Activated T-cell treated with anti-CD3 and anti-CD28 coated beads for 4 hours (primary cell): ENCODE data around the gene CHRNA5.
A peak's percentile ranks its signal among the peaks of the same experiment; 100 is the strongest.
"Not testable (repeated sequence)": the region's sequence is repeated elsewhere in the genome, so short reads cannot be mapped to it uniquely, and the experiment has no call there.

Experiments
- DNase-seq: peaks from one replicate; pipeline ENCODE4 v3.0.0-alpha.2; 2020

CHRNA5 gene

DNA sequence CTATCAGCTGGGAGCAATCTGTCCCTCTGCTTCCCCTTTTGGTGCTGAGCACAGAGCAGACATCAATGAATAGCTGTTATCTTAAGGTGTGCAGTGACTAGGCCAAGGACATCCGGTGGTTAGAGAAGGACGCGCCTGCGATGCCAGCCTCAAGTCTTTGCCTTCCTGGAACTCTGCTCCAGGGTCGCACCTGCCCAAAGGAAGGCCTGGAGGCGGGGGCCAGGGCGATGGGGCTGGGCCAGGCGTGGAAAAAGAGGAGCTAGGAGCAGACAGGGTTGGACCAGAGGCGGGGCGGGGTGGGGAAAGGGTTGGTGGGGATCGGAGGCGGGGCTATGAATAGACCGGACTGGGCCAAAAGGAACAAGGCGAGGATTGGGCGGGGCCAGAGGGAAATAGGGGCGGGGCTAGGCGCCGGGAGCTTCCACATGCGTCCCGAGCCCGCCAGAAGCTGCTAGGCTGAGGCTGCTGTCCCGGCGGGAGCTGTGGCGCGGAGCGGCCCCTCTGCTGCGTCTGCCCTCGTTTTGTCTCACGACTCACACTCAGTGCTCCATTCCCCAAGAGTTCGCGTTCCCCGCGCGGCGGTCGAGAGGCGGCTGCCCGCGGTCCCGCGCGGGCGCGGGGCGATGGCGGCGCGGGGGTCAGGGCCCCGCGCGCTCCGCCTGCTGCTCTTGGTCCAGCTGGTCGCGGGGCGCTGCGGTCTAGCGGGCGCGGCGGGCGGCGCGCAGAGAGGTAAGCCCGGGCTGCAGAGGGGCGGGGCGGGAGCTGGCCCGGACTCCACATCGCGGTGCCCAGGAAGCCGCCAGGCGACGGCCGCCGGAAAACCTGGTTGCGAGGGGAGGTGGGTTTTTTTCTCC lies at the start of gene CHRNA5:
Gene CHRNA5, plus strand, starts transcription at position 424 of the 854 bp plus-strand sequence. Its CDS starts 200 bp downstream, at position 624.
- DNase-seq: peak; percentile 70

DNA sequence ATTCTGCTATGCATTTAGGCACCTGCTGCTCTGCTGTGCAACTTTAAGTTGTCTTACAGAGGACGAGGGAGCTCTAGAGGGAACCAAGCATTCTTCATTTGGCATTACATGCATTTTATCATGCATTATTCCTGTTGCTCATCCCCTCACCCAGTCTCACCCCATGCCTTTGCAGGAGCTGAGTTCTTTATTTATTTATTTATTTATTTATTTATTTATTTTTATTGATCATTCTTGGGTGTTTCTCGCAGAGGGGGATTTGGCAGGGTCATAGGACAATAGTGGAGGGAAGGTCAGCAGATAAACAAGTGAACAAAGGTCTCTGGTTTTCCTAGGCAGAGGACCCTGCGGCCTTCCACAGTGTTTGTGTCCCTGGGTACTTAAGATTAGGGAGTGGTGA lies 45.3 kb upstream of the CHRNA5 start:
- DNase-seq: not testable (repeated sequence)

DNA sequence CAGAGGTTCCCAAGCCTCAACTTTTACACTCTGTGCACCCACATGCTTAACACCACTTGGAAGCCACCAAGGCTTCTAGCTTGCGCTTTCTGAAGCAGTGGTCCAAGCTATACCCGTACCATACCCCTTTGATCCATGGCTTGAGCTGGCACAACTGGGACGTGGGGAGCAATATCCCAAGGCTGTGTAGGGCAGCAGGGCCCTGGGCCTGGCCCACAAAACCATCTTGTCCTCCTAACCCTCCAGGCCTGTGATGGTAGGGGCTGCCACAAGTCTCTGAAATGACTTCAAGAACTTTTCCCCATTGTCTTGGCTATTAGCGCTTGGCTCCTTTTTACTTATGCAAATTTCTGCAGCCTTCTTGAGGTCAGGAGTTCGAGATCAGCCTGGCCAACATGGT lies 41.1 kb upstream of the CHRNA5 start:
- DNase-seq: no peak

DNA sequence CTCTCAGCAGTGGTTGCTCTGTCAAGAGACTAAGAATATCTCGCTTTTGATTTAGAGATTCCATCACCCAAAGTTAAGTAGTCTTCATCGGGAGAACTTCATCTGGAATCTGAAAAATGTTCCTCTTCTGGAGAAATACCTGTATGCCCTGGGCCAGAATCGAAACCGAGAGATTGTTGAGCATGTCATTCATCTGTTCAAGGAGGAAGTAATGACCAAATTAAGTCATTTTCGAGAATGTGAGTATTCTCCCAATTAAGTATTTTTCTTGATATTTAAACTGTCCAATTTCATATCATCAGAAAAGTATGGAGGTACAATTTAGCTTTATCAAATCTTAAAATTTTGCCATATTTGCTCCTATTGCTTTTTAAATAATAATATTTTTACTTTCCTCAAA lies 38.0 kb upstream of the CHRNA5 start:
- no peak for DNase-seq

DNA sequence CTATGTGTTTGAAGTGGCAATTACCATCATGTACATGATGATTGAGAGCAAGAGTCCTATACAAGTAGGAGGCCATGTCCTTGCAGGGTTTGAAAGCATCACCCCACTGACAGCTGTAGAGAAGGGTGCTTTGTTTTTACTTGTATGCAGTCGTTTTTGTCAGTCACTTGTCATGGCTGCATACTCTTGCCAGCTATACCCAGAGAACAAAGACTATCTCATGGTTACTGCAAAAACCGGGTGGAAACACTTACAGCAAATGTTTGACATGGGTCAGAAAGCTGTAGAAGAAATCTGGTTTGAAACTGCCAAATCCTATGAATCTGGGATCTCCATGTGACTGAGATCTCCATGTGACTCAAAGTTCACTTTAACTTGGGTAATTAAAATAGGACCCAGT lies 32.0 kb upstream of the CHRNA5 start:
- no peak for DNase-seq

DNA sequence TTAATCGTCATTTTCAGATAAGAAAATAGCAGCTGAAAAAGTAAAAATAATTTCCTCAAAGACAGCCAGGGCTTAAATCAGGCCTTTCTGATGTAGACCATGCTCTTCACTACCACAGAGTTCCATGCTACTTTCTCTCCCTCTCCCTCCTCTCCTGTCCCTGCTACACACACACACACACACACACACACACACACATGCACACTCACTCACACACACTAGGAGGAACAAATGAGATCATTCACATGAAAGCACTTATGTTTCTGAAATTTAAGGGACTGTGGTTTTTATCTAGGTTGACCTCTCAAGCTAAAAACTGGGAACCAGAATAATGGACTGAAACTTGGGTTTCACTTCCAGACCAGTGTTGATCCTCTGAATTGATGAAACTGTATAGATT lies 29.2 kb upstream of the CHRNA5 start:
- DNase-seq: no peak

DNA sequence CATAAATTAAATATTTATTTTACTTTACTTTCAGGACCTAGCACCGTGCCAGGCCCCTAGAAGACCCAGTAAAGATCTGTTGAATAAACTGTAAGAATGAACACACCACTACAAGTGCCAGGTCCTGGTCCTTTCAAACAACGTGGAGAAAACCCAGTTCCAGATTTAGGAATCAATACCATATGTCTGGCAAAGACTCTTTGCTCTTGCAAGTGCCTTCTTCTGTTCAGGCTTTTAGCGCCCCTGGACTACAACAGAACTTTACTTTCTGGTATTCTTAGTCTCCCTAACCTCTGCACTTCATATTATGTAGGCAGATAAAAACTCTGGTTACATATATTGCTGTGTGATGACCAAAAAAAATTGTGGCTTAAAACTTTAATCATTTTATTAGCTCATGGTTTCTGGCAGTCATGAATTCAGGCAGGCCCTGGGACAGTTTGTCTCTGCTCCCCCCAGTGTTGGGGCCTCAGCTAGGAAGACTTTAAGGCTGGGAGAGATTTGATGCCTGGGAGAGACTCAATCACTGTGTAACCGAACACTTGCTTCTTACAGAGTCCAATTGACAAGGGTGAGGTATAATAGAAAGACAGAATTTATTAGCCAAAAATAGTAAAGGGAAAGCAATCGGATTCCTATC lies 27.9 kb upstream of the CHRNA5 start:
- DNase-seq: no peak

DNA sequence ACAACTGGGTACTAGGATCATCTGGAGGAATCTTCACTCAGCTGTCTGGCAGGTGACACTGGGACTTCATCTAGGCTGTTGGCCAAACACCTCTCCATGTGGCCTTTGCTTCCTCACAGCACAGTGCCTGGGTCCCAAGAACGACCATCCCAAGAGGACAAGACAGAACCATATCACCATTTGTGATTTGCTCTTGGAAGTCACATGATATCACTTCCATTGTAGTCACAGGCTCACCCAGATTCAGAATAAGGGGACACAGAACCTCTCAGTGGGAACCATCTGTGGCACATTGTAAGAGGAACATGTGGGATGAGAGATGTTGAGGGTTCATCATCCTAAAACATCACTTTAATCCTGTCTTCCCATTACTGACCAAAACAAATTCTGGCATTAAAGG lies 27.0 kb upstream of the CHRNA5 start:
- no peak for DNase-seq

DNA sequence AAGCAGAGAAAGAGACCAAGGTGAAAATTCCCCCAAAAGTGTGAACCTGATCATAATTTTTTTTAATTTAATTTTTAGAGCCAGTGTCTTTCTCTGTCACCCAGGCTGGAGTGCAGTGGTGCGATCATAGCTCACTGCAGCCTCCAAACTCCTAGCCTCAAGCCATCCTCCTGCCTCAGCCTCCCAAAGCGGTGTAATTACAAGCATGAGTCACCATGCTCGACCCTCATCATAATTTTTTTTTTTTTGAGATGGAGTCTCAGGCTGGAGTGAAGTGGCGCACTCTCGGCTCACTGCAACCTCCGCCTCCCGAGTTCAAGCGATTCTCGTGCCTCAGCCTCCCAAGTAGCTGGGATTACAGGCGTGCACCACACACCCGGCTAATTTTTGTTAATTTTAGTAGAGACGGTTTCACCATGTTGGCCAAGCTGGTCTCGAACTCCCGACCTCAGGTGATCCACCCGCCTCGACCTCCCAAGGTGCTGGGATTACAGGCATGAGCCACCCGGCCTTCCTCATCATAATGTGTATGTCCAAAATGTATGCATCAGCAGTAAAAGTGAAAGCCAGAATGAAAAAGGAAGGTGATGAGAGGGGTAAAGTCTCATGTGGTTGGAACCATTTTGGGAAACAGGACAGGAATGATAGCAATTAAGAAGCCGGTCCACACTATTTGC lies 25.7 kb upstream of the CHRNA5 start:
- not testable (repeated sequence) for DNase-seq

DNA sequence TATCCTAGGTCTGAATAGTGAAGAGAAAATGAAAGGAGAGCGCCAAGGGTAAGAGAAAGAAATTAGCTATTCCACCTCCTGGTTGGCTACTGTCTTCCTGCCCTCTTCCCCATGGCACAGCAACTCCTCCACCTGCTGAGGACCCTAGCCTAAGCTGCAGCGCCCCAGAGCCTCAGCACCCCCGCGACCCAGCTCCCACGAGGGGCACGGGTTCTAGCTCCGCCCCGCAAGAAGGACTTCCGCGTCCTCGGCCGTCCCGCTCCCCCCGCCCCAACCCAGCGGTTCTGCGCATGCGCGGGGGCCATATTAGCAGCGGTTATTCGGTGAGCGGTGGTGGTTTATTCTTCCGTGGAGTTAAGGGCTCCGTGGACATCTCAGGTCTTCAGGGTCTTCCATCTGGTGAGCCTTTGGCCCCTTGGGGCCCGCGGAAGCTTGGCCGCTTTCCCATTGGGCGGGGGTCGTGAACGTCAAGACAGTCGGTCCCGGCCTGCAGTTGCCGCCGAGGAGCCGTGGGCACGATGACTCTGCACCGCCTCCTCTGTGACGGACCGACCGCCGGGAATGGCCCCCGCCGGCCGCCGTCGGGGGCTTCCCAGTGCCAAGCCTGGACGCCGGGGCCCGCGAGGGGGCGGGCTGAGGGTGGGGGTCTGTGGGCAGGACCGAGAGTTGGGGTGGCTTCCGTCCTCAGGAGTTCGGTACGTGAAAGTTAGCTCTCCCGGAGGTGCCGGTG lies 25.0 kb upstream of the CHRNA5 start, which contains the start of gene PSMA4:
Gene PSMA4, plus strand, starts transcription at position 304 of the 730 bp plus-strand sequence. CDS start 1,484 bp downstream, outside the sequence.
- DNase-seq: peak; percentile 96

DNA sequence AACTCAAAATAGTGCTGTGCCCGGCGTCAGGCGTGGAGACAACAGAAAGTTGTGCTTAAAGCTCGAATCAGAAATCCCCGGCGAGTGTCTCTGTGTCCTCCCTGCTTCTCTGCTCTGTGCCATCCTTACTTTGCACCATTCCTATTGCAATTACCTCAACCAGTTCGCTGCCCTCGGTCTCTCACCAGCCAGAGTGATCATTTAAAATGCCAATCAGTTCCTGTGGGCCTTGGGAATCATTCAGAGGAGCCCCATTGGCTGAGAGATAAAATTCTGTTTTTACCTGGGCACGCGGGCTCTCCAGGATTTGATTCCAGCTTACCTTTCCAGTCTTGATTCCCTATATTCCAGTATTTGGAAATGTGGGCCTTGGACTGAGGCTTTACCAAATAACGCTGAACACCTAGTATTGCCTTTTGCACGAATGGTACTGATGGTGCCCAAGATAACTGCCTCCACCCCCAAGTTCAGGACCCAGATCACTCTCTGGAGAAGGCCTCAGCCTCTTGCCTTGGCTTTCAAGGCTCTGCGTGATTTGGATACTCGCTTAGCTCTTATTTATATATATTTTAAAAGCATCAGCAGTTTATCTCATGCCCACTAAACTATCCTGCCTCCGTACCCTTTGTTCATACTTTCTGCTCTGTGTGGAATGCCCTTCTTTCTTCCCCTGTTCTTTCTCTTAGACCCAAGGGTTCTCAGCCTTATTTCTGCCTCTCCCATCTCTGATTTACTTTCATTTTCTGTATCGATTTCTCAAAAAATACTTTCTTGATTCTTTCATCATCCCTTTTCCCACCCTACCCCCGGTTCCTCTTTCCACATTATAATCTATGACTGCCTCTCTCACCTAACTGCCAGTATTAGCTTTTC lies 24.2 kb upstream of the CHRNA5 start:
- no peak for DNase-seq

DNA sequence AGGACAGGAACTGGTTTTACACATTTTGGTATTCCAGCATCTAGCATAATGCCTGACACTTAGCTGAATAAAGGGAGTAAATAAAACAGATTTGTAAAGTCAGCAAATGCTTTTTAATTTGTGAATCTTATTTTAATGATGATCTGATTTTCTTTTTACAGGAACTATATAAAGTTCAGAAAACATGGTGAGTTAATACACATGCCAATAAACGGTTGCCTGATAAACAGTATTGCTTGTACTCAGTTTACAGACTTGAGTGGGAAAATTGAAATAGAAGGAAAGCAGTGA lies 23.6 kb upstream of the CHRNA5 start:
- no peak for DNase-seq

DNA sequence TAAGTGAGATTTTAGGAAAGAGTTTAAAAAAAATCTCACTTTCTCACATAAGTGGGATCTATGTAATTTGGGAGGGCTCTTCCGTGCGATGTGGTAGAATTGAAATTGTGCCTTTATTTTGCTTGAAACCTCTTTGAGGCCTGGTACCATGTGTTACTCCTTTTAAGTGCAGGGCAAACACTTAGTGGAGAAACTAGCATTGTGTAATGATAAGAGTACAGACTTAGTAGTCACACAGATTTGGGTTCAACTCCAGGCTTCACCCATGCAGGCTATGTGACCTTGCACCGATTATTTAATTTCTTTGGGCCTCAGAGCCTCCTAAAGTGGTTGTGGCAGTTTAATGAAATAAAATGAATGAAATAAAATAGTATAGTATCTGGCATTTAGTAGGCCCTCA lies 22.7 kb upstream of the CHRNA5 start:
- no peak for DNase-seq

DNA sequence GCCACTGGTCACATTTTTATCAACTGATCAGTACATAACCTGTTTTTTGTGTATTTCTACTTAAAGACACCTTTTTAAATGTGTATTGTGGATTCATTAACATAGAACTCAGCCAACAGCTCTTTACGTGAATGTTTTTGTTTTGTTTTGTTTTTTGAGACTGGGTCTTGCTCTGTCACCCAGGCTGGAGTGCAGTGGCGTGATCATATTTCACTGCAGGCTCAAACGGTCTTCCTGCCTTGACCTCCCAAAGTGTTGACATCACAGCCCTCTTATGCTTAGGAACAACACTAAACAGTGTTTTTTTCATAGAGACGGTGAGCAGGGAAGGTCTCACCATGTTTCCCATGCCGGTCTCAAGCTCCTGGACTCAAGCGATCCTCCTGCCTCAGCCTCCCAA lies 15.1 kb upstream of the CHRNA5 start:
- DNase-seq: no peak

DNA sequence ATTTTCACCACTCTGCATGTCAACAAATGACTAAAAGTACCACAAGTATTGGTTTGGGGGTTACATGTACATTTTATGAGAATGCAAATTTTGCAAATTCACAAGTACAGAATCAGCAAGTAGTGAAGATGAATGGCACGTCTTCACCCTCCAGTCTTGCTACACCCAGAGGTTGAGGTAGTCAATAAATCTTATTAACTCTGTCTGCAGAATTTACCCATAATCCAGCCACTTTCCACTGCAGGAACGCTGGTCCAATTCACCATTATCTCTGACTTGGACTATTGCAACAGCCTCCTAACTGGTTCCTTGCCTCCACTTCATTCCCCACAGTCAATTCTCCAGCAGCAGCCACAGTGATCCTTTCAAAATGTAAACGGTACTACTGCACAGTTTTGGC lies 14.5 kb upstream of the CHRNA5 start:
- no peak for DNase-seq

DNA sequence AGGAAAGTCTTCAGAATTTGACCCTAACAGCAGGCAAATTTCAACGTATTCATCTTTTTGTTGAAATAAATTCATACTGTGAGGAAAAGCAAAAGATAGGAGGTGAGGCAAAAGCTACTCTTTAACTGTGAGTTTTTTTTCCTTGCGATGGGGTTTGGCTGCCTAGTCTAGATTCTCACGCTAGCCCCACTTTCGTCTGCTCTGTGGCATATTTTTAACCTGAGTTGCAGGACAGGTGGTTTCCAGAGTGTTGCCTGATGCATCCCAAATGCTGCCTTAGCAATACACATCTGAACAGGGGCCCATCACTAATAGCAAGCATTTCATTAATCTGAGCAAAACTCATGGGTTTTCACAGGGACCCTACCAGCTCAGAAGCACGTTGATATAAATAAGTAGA lies 13.4 kb upstream of the CHRNA5 start:
- no peak for DNase-seq

DNA sequence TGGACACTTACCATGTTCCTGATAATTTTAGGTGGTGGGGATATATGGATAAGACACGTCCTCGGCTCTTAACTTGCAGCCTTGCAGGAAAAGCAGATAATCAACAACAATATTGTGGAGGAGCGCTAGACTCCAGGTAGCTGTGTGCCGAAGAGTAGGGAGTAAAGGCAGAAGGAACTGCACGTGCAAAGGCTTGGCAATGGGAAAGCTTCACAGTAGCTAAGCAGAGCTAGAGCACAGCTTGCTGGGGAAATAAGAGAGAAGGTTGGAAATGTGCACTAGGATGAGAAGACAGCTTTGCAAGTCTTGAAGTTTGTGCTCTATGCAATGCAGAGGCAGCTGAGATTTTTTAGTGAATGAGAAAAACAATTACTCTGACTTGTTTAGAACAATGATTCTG lies 12.7 kb upstream of the CHRNA5 start:
- no peak for DNase-seq

DNA sequence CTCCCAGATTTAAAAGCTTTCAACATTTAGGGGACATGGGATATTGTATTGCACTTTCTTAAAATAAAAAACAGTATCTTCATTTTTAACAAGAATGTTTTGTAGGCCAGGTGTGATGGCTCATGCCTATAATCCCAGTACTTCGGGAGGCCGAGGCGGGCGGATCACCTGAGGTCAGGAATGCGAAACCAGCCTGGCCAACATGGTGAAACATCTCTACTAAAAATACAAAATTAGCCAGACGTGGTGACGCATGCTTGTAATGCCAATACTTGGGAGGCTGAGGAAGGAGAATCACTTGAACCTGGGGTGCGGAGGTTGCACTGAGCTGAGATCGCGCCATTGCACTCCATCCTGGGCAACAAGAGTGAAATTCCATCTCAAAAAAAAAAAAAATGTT lies 5.1 kb upstream of the CHRNA5 start:
- DNase-seq: not testable (repeated sequence)

DNA sequence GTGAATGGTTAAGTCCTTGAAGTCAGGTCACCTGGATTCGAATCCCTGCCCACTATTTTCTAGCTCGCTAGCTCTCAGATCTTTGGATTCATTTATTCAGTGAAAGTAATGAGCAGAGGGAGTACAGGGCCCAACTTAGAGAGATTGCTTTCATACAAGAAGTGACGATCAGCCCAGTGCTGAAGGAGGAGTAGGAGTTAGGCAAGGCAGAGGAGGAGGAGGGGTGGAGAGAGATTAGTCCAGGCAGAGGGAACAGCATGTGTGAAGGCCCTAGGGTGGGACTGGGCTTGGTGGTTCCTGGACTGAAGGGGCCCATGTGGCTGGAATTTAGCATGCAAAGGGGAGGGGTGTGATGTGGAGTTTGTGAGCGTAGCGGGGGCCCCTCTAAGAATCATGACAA lies 3.8 kb upstream of the CHRNA5 start:
- DNase-seq: no peak

DNA sequence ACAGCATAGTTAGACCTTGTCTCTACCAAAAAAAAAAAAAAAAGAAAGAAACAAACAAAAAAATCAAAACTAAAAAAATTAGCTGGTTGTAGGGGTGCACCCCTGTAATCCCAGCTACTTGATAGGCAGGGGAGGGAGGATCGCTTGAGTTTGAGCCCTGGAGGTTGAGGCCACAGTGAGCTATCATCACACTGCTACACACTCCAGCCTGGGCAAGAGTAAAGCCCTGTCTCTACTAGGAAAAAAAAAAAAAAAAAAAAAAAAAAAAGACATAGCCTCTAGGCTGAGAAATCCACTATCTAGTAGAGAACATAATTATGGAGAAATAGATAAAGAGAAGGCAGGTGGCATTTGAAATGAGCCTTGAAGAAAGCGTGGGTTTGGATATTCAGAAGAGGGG lies 2.2 kb upstream of the CHRNA5 start:
- DNase-seq: no peak

DNA sequence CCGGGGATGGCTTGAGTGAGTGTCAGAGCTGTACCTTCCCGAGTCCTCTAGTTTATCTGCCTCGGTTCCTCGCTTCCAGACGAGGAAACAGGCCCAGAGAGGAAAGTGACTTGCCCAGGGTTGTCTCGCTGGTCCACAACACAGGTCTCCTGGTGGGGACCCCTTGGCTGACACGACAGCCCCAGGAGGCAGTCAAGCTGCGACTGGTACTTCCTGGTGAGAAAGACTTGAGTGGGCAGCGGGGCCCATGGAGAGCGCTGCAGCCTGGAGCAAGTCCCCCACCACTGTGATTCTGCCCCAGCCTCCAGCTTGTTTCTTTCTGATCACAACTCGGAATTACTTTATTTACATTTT lies 600 bp upstream of the CHRNA5 start:
- DNase-seq: no peak
